HCT116 (cell line): Measurements from ENCODE around the gene C14orf180. TPM values are rescaled to one million over a fixed set of nuclear protein-coding genes. Genes with fewer than 3 reads are reported as not detected.

Experiments used
- ATAC-seq: fragments of 200-7000 bp; cut with Tn5 transposase; 2 replicates; pipeline ENCODE4 v1.9.1; 2020; ENCODE audit warnings: mild to moderate bottlenecking, moderate library complexity
- BruUV-seq: library from RNA; stranded (reverse); fragments of 400-500 nt; replicated peaks from 2 replicates; lab custom pipeline; 2021; lab: Mats Ljungman, UMichigan
- CTCF ChIA-PET: fragments of 300-600 bp; sonication (Branson Sonifier 250); formaldehyde crosslinking; loops from one replicate; lab custom pipeline; 2021; ENCODE audit warnings: antibody characterized with exemption; lab: Charles Lee
- POLR2A ChIA-PET: fragments of 300-600, 350-600 bp; sonication (Branson Sonifier 250); formaldehyde crosslinking; loops from one replicate; lab custom pipeline; 2021; ENCODE audit warnings: antibody characterized with exemption; lab: Charles Lee
- RAD21 ChIA-PET, 2 experiments: fragments of 300-600 bp; sonication (Branson Sonifier 250); formaldehyde crosslinking; loops; one replicate each; lab custom pipeline; 2023; ENCODE audit warnings: low total read pairs in 2 of 2; ENCODE audit not compliant: uncharacterized antibody in 2 of 2, unreplicated experiment in 2 of 2, low non-redundant PET in 1 of 2; lab: Charles Lee
- DNase-seq: peaks from one replicate; pipeline ENCODE4 v3.0.0-alpha.2; 2010; ENCODE audit warnings: low read depth, low spot score
- H2AFZ ChIP-seq: fragments of 200-600 bp; shearing (Covaris generic), sonication (generic); 2 replicates; pipeline ENCODE4 v1.6.1; 2017; ENCODE audit warnings: low read depth, mixed run types, mixed read lengths, antibody characterized with exemption, low read length; ENCODE audit not compliant: poor library complexity, severe bottlenecking
- H3K27ac ChIP-seq: 2 replicates; pipeline ENCODE4 v1.5.1; 2012; ENCODE audit warnings: low read depth, low read length
- H3K27me3 ChIP-seq: fragments of 200-600 bp; sonication (generic); 2 replicates; pipeline ENCODE4 v1.6.1; 2016; ENCODE audit warnings: mixed run types, low read length, mixed read lengths; ENCODE audit not compliant: insufficient read depth
- H3K36me3 ChIP-seq, 2 experiments: fragments of 200-500 bp in 1 of 2; fragments of 200-600 bp in 1 of 2; sonication (Bioruptor generic) in 1 of 2; sonication (generic) in 1 of 2; 2 replicates each; pipeline versions ENCODE4 v1.5.1 to v1.6.1; 2014 to 2016; ENCODE audit warnings: low read length in 2 of 2, inconsistent platforms in 1 of 2, mixed read lengths in 1 of 2, mixed run types in 1 of 2; ENCODE audit not compliant: insufficient read depth in 2 of 2, control insufficient read depth in 1 of 2
- H3K4me1 ChIP-seq, 2 experiments: fragments of 200-600 bp in 1 of 2; sonication (generic) in 1 of 2; 2 replicates each; pipeline versions ENCODE4 v1.5.1 to v1.6.1; 2012 to 2017; ENCODE audit warnings: low read length in 2 of 2, inconsistent platforms in 1 of 2, mild to moderate bottlenecking in 1 of 2, mixed read lengths in 1 of 2, mixed run types in 1 of 2, moderate library complexity in 1 of 2; ENCODE audit not compliant: insufficient read depth in 2 of 2, control insufficient read depth in 1 of 2
- H3K4me2 ChIP-seq: fragments of 200-600 bp; sonication (generic); 2 replicates; pipeline ENCODE4 v1.6.1; 2017; ENCODE audit warnings: mixed run types, low read length, mixed read lengths
- H3K4me3 ChIP-seq, 2 experiments: fragments of 200-600 bp in 1 of 2; sonication (generic) in 1 of 2; replicated peaks in 1 of 2; 2 replicates each; pipeline ENCODE4 v1.5.1; 2011 to 2016; ENCODE audit warnings: low read length in 2 of 2, control low read depth in 1 of 2, low read depth in 1 of 2, mild to moderate bottlenecking in 1 of 2, mixed read lengths in 1 of 2, mixed run types in 1 of 2
- H3K79me2 ChIP-seq: fragments of 200-600 bp; sonication (generic); 2 replicates; pipeline ENCODE4 v1.6.1; 2017; ENCODE audit warnings: mild to moderate bottlenecking, mixed run types, low read length, moderate library complexity, mixed read lengths; ENCODE audit not compliant: insufficient read depth
- H3K9ac ChIP-seq: fragments of 200-600 bp; sonication (generic); 2 replicates; pipeline ENCODE4 v1.6.1; 2016; ENCODE audit warnings: low read length, mixed read lengths
- H3K9me2 ChIP-seq: fragments of 200-600 bp; sonication (generic), shearing (Covaris generic); 2 replicates; pipeline ENCODE4 v1.6.1; 2017; ENCODE audit warnings: mixed run types, mild to moderate bottlenecking, moderate library complexity; ENCODE audit not compliant: insufficient read depth
- H3K9me3 ChIP-seq, 2 experiments: fragments of 200-500 bp in 1 of 2; fragments of 200-600 bp in 1 of 2; sonication (Bioruptor generic) in 1 of 2; sonication (generic) in 1 of 2; 2 replicates each; pipeline ENCODE4 v1.6.1; 2014 to 2017; ENCODE audit warnings: low read length in 2 of 2, mixed read lengths in 2 of 2, inconsistent platforms in 1 of 2, low read depth in 1 of 2, mild to moderate bottlenecking in 1 of 2, mixed run types in 1 of 2, moderate library complexity in 1 of 2; ENCODE audit not compliant: control insufficient read depth in 1 of 2, insufficient read depth in 1 of 2
- H4K20me1 ChIP-seq: fragments of 200-600 bp; sonication (generic), shearing (Covaris generic); 2 replicates; pipeline ENCODE4 v1.6.1; 2017; ENCODE audit warnings: mixed run types, mild to moderate bottlenecking, moderate library complexity; ENCODE audit not compliant: insufficient read depth
- CBX3 ChIP-seq: IDR thresholded peaks from 2 replicates; pipeline ENCODE4 v1.6.1; 2012; ENCODE audit warnings: low read depth
- CEBPB ChIP-seq: IDR thresholded peaks from 2 replicates; pipeline ENCODE4 v1.6.1; 2012; ENCODE audit warnings: low read depth
- ELF1 ChIP-seq: IDR thresholded peaks from 2 replicates; pipeline ENCODE4 v1.6.1; 2012; ENCODE audit warnings: low read depth, borderline replicate concordance
- FOSL1 ChIP-seq: IDR thresholded peaks from 2 replicates; pipeline ENCODE4 v1.6.1; 2012; ENCODE audit warnings: low read depth
- JUND ChIP-seq: IDR thresholded peaks from 2 replicates; pipeline ENCODE4 v1.6.1; 2012
- POLR2A ChIP-seq: IDR thresholded peaks from 2 replicates; pipeline ENCODE4 v1.7.0; 2011; ENCODE audit warnings: borderline replicate concordance; ENCODE audit not compliant: insufficient read depth, insufficient read length; ENCODE audit errors: extremely low read depth
- POLR2AphosphoS5 ChIP-seq: IDR thresholded peaks from 2 replicates; pipeline ENCODE4 v1.6.1; 2011; ENCODE audit warnings: mild to moderate bottlenecking, low read depth, low read length, moderate library complexity
- SIN3A ChIP-seq: IDR thresholded peaks from 2 replicates; pipeline ENCODE4 v1.6.1; 2012; ENCODE audit warnings: low read depth
- SP1 ChIP-seq: IDR thresholded peaks from 2 replicates; pipeline ENCODE4 v1.6.1; 2012; ENCODE audit warnings: low read depth
- TCF7L2 ChIP-seq: IDR thresholded peaks from 2 replicates; pipeline ENCODE4 v1.7.0; 2011; ENCODE audit warnings: borderline replicate concordance, inconsistent platforms; ENCODE audit not compliant: insufficient read depth, insufficient read length; ENCODE audit errors: extremely low read depth
- ZFX ChIP-seq: fragments of 450-650 bp; IDR thresholded peaks from 2 replicates; pipeline ENCODE4 v1.6.1; 2017
- ZNF274 ChIP-seq: fragments of 200-500 bp; sonication (Bioruptor generic); IDR thresholded peaks from 2 replicates; pipeline ENCODE4 v1.6.1; 2014; ENCODE audit warnings: mild to moderate bottlenecking, low read depth, low read length, inconsistent platforms
- intact Hi-C: fragments of 100-400 bp; cut with micrococcal nuclease; formaldehyde crosslinking; loops from 2 replicates; pipeline ENCODE4 v1.10.0; 2022
- total RNA-seq: library from RNA; stranded (reverse); gene quantifications from one replicate; pipeline ENCODE4 v1.2.1, GENCODE V29; 2021; ENCODE audit not compliant: unreplicated experiment
- TF ChIP-seq, protein P1 (sequence below): IDR thresholded peaks from 2 replicates; pipeline ENCODE4 v1.6.1; 2012
- TF ChIP-seq, protein P2 (sequence below), 3 experiments: fragments of 200-600 bp in 1 of 3; sonication (generic) in 1 of 3; IDR thresholded peaks in 2 of 3; conservative IDR thresholded peaks in 1 of 3; 2 replicates each; pipeline ENCODE4 v1.5.1; 2012 to 2017; ENCODE audit warnings: low read depth in 2 of 3, low read length in 2 of 3, antibody characterized with exemption in 1 of 3, borderline replicate concordance in 1 of 3, control low read depth in 1 of 3, mild to moderate bottlenecking in 1 of 3, mixed read lengths in 1 of 3, mixed run types in 1 of 3, moderate library complexity in 1 of 3; ENCODE audit not compliant: insufficient read depth in 1 of 3

The C14orf180 gene
- total RNA-seq, 1 experiment from 2014 or later = not detected

DNA sequence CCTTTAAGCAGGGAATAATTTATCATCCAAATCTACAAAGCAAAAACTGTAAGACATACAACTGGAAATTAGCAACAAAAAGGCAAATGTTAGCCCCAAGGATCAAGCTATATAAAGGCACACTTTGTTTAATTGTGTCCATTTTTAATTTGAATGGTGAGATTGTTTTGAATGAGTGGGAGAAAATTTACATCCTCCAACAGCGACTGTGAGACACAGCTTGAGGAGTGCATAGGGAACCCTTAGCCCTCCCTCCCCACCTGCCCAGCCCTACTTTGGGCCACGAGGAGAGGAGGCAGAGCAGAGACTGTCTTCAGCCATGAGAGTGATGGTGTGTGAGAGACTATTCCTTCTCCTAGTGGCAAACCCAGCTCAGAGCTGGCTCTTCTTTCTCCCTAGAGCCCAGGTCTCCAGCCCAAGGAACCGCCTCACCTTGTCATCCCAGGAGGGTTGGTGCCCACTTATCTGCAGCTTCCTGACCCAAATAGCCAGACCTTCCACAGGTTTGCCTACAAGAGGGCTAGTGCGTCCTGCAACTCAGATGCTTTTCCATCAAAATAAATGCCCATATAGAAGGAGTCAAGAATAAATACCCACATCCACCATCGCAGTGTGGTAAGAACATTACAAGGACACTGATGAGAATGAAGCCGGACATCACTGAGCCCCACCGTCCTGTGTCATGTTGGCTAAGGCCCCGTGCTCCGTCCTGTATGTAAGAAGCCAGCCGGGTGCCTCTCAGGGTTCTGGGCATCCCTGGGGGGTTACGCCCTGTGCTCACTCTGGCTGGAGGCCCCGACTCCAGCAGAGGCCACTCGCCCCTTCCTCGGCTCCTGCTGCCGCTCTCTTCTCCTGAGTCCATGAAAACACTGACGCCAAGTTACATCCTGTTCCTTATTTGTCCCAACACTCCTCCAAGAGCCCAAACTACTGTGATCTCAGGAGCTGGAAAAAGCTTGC lies 36.4 kb upstream of the C14orf180 start:
- Histone ChIP-seq H3K4me1 (no peaks in the 10 kb centered on the region), H3K27ac (no peak overlapping the region), H3K9ac (no peak overlapping the region), H4K20me1 (no peaks in the 10 kb centered on the region), H3K4me2 (no peak overlapping the region), H3K9me3 (no peaks in the 10 kb centered on the region), H3K36me3 (no peaks in the 10 kb centered on the region), H3K27me3 (peaks cover 40% of the 10 kb centered on the region), H3K9me2 (no peaks in the 10 kb centered on the region), H3K79me2 (no peaks in the 10 kb centered on the region), H2AFZ (no peak overlapping the region), H3K4me3 (no peak overlapping the region)
- ATAC-seq (no peak), DNase-seq (no peak)
- no TSS peak for BruUV-seq
- POLR2A ChIA-PET = no interaction called here
- no peak for TF ChIP-seq ELF1
- no peak for TF ChIP-seq JUND
- TF ChIP-seq, protein P1, sequence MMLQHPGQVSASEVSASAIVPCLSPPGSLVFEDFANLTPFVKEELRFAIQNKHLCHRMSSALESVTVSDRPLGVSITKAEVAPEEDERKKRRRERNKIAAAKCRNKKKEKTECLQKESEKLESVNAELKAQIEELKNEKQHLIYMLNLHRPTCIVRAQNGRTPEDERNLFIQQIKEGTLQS = no peak
- no peak for TF ChIP-seq POLR2AphosphoS5
- no peak for TF ChIP-seq CBX3
- TF ChIP-seq POLR2A = no peak
- no peak for TF ChIP-seq CEBPB
- TF ChIP-seq, protein P2, sequence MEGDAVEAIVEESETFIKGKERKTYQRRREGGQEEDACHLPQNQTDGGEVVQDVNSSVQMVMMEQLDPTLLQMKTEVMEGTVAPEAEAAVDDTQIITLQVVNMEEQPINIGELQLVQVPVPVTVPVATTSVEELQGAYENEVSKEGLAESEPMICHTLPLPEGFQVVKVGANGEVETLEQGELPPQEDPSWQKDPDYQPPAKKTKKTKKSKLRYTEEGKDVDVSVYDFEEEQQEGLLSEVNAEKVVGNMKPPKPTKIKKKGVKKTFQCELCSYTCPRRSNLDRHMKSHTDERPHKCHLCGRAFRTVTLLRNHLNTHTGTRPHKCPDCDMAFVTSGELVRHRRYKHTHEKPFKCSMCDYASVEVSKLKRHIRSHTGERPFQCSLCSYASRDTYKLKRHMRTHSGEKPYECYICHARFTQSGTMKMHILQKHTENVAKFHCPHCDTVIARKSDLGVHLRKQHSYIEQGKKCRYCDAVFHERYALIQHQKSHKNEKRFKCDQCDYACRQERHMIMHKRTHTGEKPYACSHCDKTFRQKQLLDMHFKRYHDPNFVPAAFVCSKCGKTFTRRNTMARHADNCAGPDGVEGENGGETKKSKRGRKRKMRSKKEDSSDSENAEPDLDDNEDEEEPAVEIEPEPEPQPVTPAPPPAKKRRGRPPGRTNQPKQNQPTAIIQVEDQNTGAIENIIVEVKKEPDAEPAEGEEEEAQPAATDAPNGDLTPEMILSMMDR (IDR thresholded peaks at IDR 0.05 in 2 of 3, conservative IDR thresholded peaks at IDR 0.05 in 1 of 3; ENCODE audit: borderline replicate concordance in 1 of 3, insufficient read depth in 1 of 3, low read depth in 2 of 3, low read length in 2 of 3) = no peak
- no peak for TF ChIP-seq SIN3A
- no peak for TF ChIP-seq FOSL1
- TF ChIP-seq ZNF274 = no peak
- no peak for TF ChIP-seq ZFX
- no peak for TF ChIP-seq TCF7L2
- no peak for TF ChIP-seq SP1
- CTCF ChIA-PET = no interaction called here
- intact Hi-C loops = no loop called here
- RAD21 ChIA-PET = no interaction called here
